Measurements from ENCODE around the gene WSB2. TPM values are rescaled to one million over a fixed set of nuclear protein-coding genes. Genes with fewer than 3 reads are reported as not detected.
A peak's percentile ranks its signal among the peaks of the same experiment; 100 is the strongest.

WSB2 gene
- total and polyA plus RNA-seq, 11 donors = 51.8 to 162 (median 105) TPM

DNA sequence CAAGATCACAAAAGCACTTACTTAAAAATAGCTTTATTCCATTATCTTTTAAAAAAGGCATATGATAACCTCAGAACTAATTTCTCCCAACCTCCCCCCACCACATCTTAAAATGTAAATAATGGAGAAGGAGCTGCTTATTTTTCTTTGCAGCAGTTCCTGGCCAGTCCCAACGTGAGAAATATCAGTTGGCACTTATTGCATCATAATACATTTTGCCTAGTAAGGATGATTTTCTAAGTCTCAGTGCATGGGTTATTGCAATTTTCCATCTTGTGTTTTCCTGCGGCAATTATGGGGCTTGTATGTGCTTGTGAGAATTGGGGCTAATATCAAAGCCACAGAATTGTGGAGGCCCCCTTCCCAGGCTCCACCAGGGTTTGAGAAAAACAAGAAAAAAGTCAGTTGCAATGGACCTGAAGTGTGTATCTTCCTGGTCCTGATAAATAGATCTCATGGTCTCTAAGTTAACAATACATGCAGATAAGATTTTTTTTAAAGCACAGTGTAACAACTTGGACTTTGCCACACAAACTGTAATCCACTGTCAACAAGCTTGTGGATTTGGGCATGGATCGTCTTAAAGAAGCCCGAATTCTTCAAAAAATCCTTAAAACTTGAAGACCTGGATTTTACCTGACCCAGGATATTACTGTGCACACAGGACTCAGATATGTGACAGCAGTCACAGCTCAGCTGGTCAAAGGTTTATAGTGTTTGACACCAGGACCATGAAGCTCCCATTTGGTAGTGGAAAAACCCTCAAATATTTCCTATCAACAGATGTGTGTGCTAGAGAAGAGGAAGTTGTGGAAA lies 2.8 kb upstream of the WSB2 start:
- WGBS, 4 donors = 79 to 84% (median 82%) methylated on average over 4 of the region's 4 CpGs
- Histone ChIP-seq H3K27ac (peak overlapping the region in 1 of 12 donors; percentile 12), H3K9me3 (no peaks in the 10 kb centered on the region), H3K36me3 (peaks cover 0 to 6% (median 0%) of the 10 kb centered on the region in 9 donors), H3K4me3 (no peak overlapping the region), H3K4me1 (peaks cover 0 to 50% (median 18%) of the 10 kb centered on the region in 12 donors), H3K27me3 (no peaks in the 10 kb centered on the region)
- DNase-seq (no peak), ATAC-seq (no peak)
- intact Hi-C loops (cut with DNase I) = loop anchor here in 7 of 10 donors (2.0 to 5.0 kb wide), 5 partner anchors 39 to 314 kb away; partner anchors contain the start of genes VSIG10 (in 5 of the 7), RFC5 (in 3 of the 7), SUDS3 (in 1 of the 7) and TAOK3 (in 1 of the 7)
- TF ChIP-seq, protein P1, sequence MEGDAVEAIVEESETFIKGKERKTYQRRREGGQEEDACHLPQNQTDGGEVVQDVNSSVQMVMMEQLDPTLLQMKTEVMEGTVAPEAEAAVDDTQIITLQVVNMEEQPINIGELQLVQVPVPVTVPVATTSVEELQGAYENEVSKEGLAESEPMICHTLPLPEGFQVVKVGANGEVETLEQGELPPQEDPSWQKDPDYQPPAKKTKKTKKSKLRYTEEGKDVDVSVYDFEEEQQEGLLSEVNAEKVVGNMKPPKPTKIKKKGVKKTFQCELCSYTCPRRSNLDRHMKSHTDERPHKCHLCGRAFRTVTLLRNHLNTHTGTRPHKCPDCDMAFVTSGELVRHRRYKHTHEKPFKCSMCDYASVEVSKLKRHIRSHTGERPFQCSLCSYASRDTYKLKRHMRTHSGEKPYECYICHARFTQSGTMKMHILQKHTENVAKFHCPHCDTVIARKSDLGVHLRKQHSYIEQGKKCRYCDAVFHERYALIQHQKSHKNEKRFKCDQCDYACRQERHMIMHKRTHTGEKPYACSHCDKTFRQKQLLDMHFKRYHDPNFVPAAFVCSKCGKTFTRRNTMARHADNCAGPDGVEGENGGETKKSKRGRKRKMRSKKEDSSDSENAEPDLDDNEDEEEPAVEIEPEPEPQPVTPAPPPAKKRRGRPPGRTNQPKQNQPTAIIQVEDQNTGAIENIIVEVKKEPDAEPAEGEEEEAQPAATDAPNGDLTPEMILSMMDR (IDR thresholded peaks at IDR 0.05) = no peak
- no peak for TF ChIP-seq POLR2A (IDR thresholded peaks at IDR 0.05)

DNA sequence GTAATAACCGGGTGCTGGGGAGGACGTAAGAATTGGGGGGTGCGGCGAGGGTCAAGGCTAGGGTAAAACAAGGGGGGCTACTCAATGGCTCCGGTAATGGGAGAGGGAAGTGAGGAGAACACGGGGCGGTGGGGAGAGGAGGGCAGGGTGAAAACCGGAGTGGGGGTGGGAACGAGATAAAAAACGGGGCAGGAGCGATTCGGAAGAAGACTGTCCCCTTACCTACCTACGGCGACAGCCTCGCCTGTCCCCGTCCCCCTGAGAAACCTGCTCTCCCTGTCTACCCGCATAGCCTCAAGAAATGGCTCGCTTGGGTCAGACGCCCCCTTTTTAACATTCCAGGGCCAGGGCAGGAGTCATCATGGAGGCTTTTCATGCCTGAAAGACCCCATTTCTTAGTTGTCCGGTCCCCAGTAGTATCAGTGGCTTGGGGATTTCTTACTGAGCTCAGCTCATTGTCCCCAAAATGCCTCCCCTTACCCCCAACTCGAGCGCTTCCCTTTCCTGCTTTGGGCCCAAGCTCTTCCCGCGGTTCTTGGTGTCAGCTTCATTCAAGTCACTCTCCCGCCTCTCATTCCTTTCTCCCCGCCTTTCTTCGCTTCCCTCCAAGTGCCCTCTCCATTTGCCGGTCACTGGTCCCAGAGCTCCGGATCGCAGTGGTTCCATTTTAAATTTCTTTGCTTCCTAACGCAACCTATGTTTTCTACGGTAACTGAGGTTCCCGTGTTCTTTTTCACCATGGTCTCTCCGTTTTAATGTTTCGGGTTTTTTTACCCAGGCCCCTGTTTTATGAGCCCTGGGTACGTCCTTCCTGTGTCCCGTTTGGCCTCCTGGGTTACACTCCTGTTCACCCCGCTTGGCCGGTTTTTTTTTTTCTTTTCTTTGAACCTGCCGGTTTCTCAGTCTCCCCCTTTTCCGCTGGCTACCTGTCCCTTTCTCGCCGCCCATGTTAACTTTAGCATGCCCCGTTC lies 1.2 kb upstream of the WSB2 start:
- Histone ChIP-seq H3K27ac (peak overlapping the region; percentile 93 to 100 (median 98)), H3K27me3 (no peaks in the 10 kb centered on the region), H3K4me1 (peaks cover 0 to 52% (median 22%) of the 10 kb centered on the region in 12 donors), H3K4me3 (peak overlapping the region; percentile 57 to 99 (median 79)), H3K9me3 (no peaks in the 10 kb centered on the region), H3K36me3 (peaks cover 0 to 6% (median 0%) of the 10 kb centered on the region in 9 donors)
- DNase-seq (peak in 4 of 5 donors; percentile 31 to 65 (median 48)), ATAC-seq (peak in 3 of 4 donors; percentile 23 to 40 (median 37))
- no peak for TF ChIP-seq POLR2A (IDR thresholded peaks at IDR 0.05)
- TF ChIP-seq, protein P1 (IDR thresholded peaks at IDR 0.05) = no peak
- intact Hi-C loops (cut with DNase I) = loop anchor here in 8 of 10 donors (2.0 to 5.0 kb wide), 8 partner anchors 40 to 315 kb away; partner anchors contain the start of genes VSIG10 (in 5 of the 8), RFC5 (in 4 of the 8), SUDS3 (in 2 of the 8) and TAOK3 (in 1 of the 8)
- 2 to 7% (median 4%) methylated on average over 44 of the region's 44 CpGs for WGBS, 4 donors

DNA sequence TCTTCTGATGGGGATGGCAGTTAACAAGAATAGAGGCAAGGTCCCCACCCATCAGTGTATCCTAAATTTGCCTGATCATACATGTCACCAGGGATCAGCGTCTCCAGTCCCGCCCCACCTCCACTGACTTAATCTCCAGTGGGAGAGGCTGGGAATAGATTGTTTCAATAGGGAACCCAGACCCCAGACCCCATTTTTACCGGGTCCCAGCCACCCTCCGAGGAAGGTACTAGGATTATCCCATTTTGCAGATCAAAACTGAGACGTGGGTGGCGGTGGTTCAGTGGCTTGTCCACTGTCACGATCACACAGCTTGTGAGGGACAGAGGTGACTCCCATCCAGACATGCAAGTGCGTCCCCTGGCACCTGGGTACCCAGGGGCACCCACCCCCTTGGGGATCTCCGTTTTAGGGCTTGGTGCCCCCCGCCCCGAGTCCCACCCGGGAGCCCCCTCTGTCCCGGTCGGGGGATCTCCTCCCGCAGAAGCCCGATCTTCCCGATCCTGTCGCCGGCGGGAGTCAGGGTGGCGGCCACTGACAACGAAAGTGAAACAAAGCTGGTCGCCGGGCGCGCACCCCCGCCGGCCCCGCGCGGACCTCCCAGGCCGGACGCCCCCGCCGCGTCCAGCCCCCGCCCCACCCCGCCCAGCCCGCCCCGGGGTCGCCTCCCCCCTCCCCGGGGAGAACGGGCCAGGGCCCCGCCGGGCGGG lies 523 bp downstream of the WSB2 start:
- no peaks in the 10 kb centered on the region for H3K36me3 ChIP-seq
- H3K27ac ChIP-seq = peak overlapping the region; percentile 93 to 100 (median 98)
- peak in 3 of 4 donors; percentile 32 to 48 (median 37) for ATAC-seq
- H3K4me1 ChIP-seq = peaks cover 0 to 65% (median 38%) of the 10 kb centered on the region in 12 donors
- TF ChIP-seq POLR2A (IDR thresholded peaks at IDR 0.05) = peak in 1 of 2 donors; percentile 18
- TF ChIP-seq, protein P1 (IDR thresholded peaks at IDR 0.05) = no peak
- DNase-seq = peak; percentile 52 to 79 (median 69)
- WGBS, 4 donors = 0 to 4% (median 1%) methylated on average over 4 to 46 of the region's 46 CpGs
- no peaks in the 10 kb centered on the region for H3K9me3 ChIP-seq
- intact Hi-C loops (cut with DNase I) = loop anchor here in 7 of 10 donors (2.0 to 5.0 kb wide), 8 partner anchors 42 to 317 kb away; partner anchors contain the start of genes VSIG10 (in 5 of the 7), RFC5 (in 3 of the 7), SUDS3 (in 2 of the 7) and TAOK3 (in 1 of the 7)
- H3K4me3 ChIP-seq = peak overlapping the region; percentile 57 to 99 (median 79)
- H3K27me3 ChIP-seq = no peaks in the 10 kb centered on the region
